Left ventricle myocardium superior (tissue), 1 donor: ENCODE results near the gene PRPF40A. TPM values are rescaled to one million over a fixed set of nuclear protein-coding genes. Genes with fewer than 3 reads are reported as not detected.
"Not testable (repeated sequence)": the region's sequence is repeated elsewhere in the genome, so short reads cannot be mapped to it uniquely, and the experiment has no call there.

Experiments
- ATAC-seq: fragments of 200-7000 bp; cut with Tn5 transposase; one replicate; pipeline ENCODE4 v1.9.1; 2020; ENCODE audit warnings: mild to moderate bottlenecking, moderate library complexity
- DNase-seq: peaks from one replicate; pipeline ENCODE4 v3.0.0-alpha.2; 2020
- intact Hi-C: fragments of 100-400 bp; cut with micrococcal nuclease; formaldehyde crosslinking; loops from one replicate; pipeline ENCODE4 v1.11.0; 2022
- long read RNA-seq: library from polyadenylated mRNA; unstranded; transcript quantifications from one replicate; pipeline ENCODE4 v2.0.0, GENCODE V29; 2021
- total RNA-seq: library from RNA; stranded (reverse); fragmentation: NEBNext Ultra II Directional; extraction: Animal tissue kit (Norgen Biotek cat#: 25700); gene quantifications from one replicate; pipeline ENCODE4 v1.2.1, GENCODE V29; 2021
- donor health status: DM: no; HTN: yes; CAD: no; lungs with severe emphysema.

PRPF40A gene
- total RNA-seq, result 33.2 TPM
- long read RNA-seq, partial matches to known transcripts, result 21 of 43 reads
- long read RNA-seq, other reads (novel, unspliced or antisense), result 22 of 43 reads

GRCh38 chr2:152717228-152718075 lies at the start of gene PRPF40A:
Gene PRPF40A, minus strand, starts transcription at chr2:152717461. Its CDS starts 22 bp downstream, at chr2:152717439.
- ATAC-seq (peak; percentile 93), DNase-seq (peak; percentile 99)
- intact Hi-C loops, result no loop called here

GRCh38 chr2:152766928-152767327 lies 49.7 kb upstream of the PRPF40A start:
- DNase-seq, result no peak
- ATAC-seq, result no peak
- intact Hi-C loops, result no loop called here

- ATAC-seq, result no peak
- no peak for DNase-seq
- intact Hi-C loops, result no loop called here
Observed at GRCh38 chr2:152763651-152764050, 46.4 kb upstream of the PRPF40A start.

GRCh38 chr2:152763208-152763607 lies 45.9 kb upstream of the PRPF40A start:
- intact Hi-C loops, DNase-seq: not testable (repeated sequence)
- peak; percentile 57 for ATAC-seq

- no peak for DNase-seq
Observed at GRCh38 chr2:152762202-152762601, 44.9 kb upstream of the PRPF40A start.

GRCh38 chr2:152761214-152761613 lies 44.0 kb upstream of the PRPF40A start:
- DNase-seq, result no peak
- ATAC-seq, result no peak
- intact Hi-C loops, result no loop called here

More at GRCh38 chr2:152762202-152762601, 44.9 kb upstream of the PRPF40A start:
- intact Hi-C loops, result no loop called here
- peak; percentile 88 for ATAC-seq

- ATAC-seq (no peak), DNase-seq (no peak)
- intact Hi-C loops, result no loop called here
Observed at GRCh38 chr2:152759290-152760072, 42.2 kb upstream of the PRPF40A start.

- intact Hi-C loops, result no loop called here
- ATAC-seq (no peak), DNase-seq (no peak)
Observed at GRCh38 chr2:152755029-152755428, 37.8 kb upstream of the PRPF40A start.

GRCh38 chr2:152747751-152748150 lies 30.5 kb upstream of the PRPF40A start:
- ATAC-seq, intact Hi-C loops, DNase-seq: not testable (repeated sequence)

- ATAC-seq, result no peak
- intact Hi-C loops, result no loop called here
Observed at GRCh38 chr2:152743002-152743401, 25.7 kb upstream of the PRPF40A start.

GRCh38 chr2:152740743-152741328 lies 23.6 kb upstream of the PRPF40A start:
- no peak for DNase-seq
- ATAC-seq, result no peak
- intact Hi-C loops, result no loop called here

More at GRCh38 chr2:152743002-152743401, 25.7 kb upstream of the PRPF40A start:
- DNase-seq, result no peak

- intact Hi-C loops, DNase-seq, ATAC-seq: not testable (repeated sequence)
Observed at GRCh38 chr2:152739705-152740104, 22.4 kb upstream of the PRPF40A start.

- DNase-seq (no peak), ATAC-seq (no peak)
- intact Hi-C loops, result no loop called here
Observed at GRCh38 chr2:152738438-152738837, 21.2 kb upstream of the PRPF40A start.

- ATAC-seq, intact Hi-C loops, DNase-seq: not testable (repeated sequence)
Observed at GRCh38 chr2:152737509-152737908, 20.2 kb upstream of the PRPF40A start.

- DNase-seq (no peak), ATAC-seq (peak; percentile 25)
- intact Hi-C loops, result no loop called here
Observed at GRCh38 chr2:152730591-152731333, 13.5 kb upstream of the PRPF40A start.

GRCh38 chr2:152729844-152730243 lies 12.6 kb upstream of the PRPF40A start:
- DNase-seq (no peak), ATAC-seq (no peak)
- intact Hi-C loops, result no loop called here

- DNase-seq (no peak), ATAC-seq (no peak)
- intact Hi-C loops, result no loop called here
Observed at GRCh38 chr2:152723918-152724317, 6.7 kb upstream of the PRPF40A start.

- ATAC-seq, intact Hi-C loops, DNase-seq: not testable (repeated sequence)
Observed at GRCh38 chr2:152722639-152723038, 5.4 kb upstream of the PRPF40A start.

GRCh38 chr2:152720794-152721193 lies 3.5 kb upstream of the PRPF40A start:
- ATAC-seq, result no peak
- no peak for DNase-seq
- intact Hi-C loops, result no loop called here
